K562 (cell line): ENCODE measurements around the gene AGR3. TPM values are rescaled to one million over a fixed set of nuclear protein-coding genes. Genes with fewer than 3 reads are reported as not detected.

ENCODE experiments used
- ATAC-seq: fragments of 200-7000 bp; cut with Tn5 transposase; 3 replicates; pipeline ENCODE4 v1.9.1; 2020; ENCODE audit warnings: moderate library complexity
- BruUV-seq: library from RNA; stranded (reverse); fragments of 400-500 nt; replicated peaks from 2 replicates; lab custom pipeline; 2021; lab: Mats Ljungman, UMichigan
- CTCF ChIA-PET: fragments of 300-600 bp; formaldehyde crosslinking; extraction: SDS; loops from one replicate; lab custom pipeline; 2021; ENCODE audit warnings: low intra/inter-chr PET ratio; lab: Yijun Ruan, JAX
- POLR2A ChIA-PET: fragments of 300-600, 350-650 bp; sonication (Branson Sonifier 250); formaldehyde crosslinking; extraction: SDS; loops from one replicate; lab custom pipeline; 2021; ENCODE audit warnings: antibody characterized with exemption, inconsistent platforms; lab: Yijun Ruan, JAX
- DNase-seq, 4 experiments: peaks; one replicate each; pipeline versions ENCODE4 v3.0.0 to v3.0.0-alpha.2; 2011 to 2018; ENCODE audit warnings: low spot score in 3 of 4, mixed read lengths in 3 of 4; ENCODE audit errors: extremely low read depth in 1 of 4
- FAIRE-seq: peaks from 2 replicates; lab custom pipeline; 2011; peaks lifted over from hg19 to GRCh38; lab: Jason Lieb, UNC
- H2AFZ ChIP-seq: 2 replicates; pipeline ENCODE4 v1.6.0; 2011; ENCODE audit warnings: low read depth, low read length, control low read depth, inconsistent platforms
- H3K27ac ChIP-seq: fragments of 200-600 bp; 3 replicates; pipeline ENCODE4 v1.8.0; 2011; ENCODE audit warnings: low read depth, mild to moderate bottlenecking, control low read depth, inconsistent platforms, low read length, moderate library complexity, mixed read lengths; ENCODE audit errors: extremely low read depth
- H3K27me3 ChIP-seq, 2 experiments: fragments of 300-600 bp in 1 of 2; 2 replicates in 1 of 2; 3 replicates in 1 of 2; pipeline versions ENCODE4 v1.6.0 to v1.8.0; 2011; ENCODE audit warnings: inconsistent platforms in 2 of 2, low read length in 2 of 2, mild to moderate bottlenecking in 1 of 2, mixed read lengths in 1 of 2, moderate library complexity in 1 of 2; ENCODE audit not compliant: control insufficient read depth in 2 of 2, insufficient read depth in 2 of 2
- H3K36me3 ChIP-seq: fragments of 300-600 bp; 3 replicates; pipeline ENCODE4 v1.8.0; 2011; ENCODE audit warnings: mild to moderate bottlenecking, low read length, inconsistent platforms; ENCODE audit not compliant: control insufficient read depth, insufficient read depth
- H3K4me1 ChIP-seq, 2 experiments: fragments of 200-600 bp in 1 of 2; replicated peaks in 1 of 2; 2 replicates in 1 of 2; 3 replicates in 1 of 2; pipeline versions ENCODE4 v1.5.1 to v1.8.0; 2011; ENCODE audit warnings: inconsistent platforms in 2 of 2, low read length in 2 of 2, mild to moderate bottlenecking in 1 of 2, mixed read lengths in 1 of 2, moderate library complexity in 1 of 2; ENCODE audit not compliant: control insufficient read depth in 2 of 2, insufficient read depth in 2 of 2
- H3K4me2 ChIP-seq: 2 replicates; pipeline ENCODE4 v1.6.1; 2011; ENCODE audit warnings: low read length, control low read depth, inconsistent platforms, mixed read lengths; ENCODE audit not compliant: insufficient read depth
- H3K4me3 ChIP-seq: fragments of 200-600 bp; sonication (generic), shearing (Covaris generic); 2 replicates; pipeline ENCODE4 v1.5.1; 2016; ENCODE audit warnings: control low read depth, inconsistent platforms
- H3K79me2 ChIP-seq: fragments of 200-600 bp; 3 replicates; pipeline ENCODE4 v1.8.0; 2011; ENCODE audit warnings: low read length, inconsistent platforms; ENCODE audit not compliant: control insufficient read depth, insufficient read depth
- H3K9ac ChIP-seq, 2 experiments: 2 replicates each; pipeline versions ENCODE4 v1.6.0 to v1.6.1; 2011; ENCODE audit warnings: low read depth in 2 of 2, low read length in 2 of 2, control low read depth in 1 of 2, inconsistent platforms in 1 of 2, mild to moderate bottlenecking in 1 of 2, mixed read lengths in 1 of 2; ENCODE audit not compliant: insufficient read depth in 1 of 2
- H3K9me1 ChIP-seq: one replicate; pipeline ENCODE4 v1.6.0; 2011; ENCODE audit warnings: inconsistent platforms, mild to moderate bottlenecking, low read length, moderate library complexity; ENCODE audit not compliant: control insufficient read depth, insufficient read depth
- H3K9me3 ChIP-seq: replicated peaks from 2 replicates; pipeline ENCODE4 v1.5.1; 2011; ENCODE audit warnings: low read depth, low read length, inconsistent platforms; ENCODE audit not compliant: control insufficient read depth, insufficient read depth
- H4K20me1 ChIP-seq: replicated peaks from 2 replicates; pipeline ENCODE4 v1.6.1; 2011; ENCODE audit warnings: low read length, inconsistent platforms, mixed read lengths; ENCODE audit not compliant: control insufficient read depth, insufficient read depth
- ARHGAP35 ChIP-seq: fragments of 450-650 bp; IDR thresholded peaks from 2 replicates; pipeline ENCODE4 v1.6.1; 2018; ENCODE audit not compliant: partially characterized antibody
- BRF1 ChIP-seq: IDR thresholded peaks from 3 replicates; pipeline ENCODE4 v1.6.1; 2011; ENCODE audit warnings: borderline replicate concordance, mild to moderate bottlenecking; ENCODE audit not compliant: insufficient read length; ENCODE audit errors: extremely low read depth
- FOXK2 ChIP-seq, 2 experiments: fragments of 450-650 bp; IDR thresholded peaks in 1 of 2; conservative IDR thresholded peaks in 1 of 2; 2 replicates each; pipeline ENCODE4 v1.6.1; 2016; ENCODE audit warnings: low read depth in 2 of 2, mild to moderate bottlenecking in 1 of 2
- KAT7 ChIP-seq: sonication (generic); formaldehyde crosslinking; IDR thresholded peaks from 2 replicates; pipeline ENCODE4 v1.8.0; 2022; ENCODE audit warnings: missing genetic modification reagents, mild to moderate bottlenecking, borderline replicate concordance
- NFIC ChIP-seq: fragments of 450-650 bp; IDR thresholded peaks from 2 replicates; pipeline ENCODE4 v1.6.1; 2017; ENCODE audit warnings: mild to moderate bottlenecking, inconsistent platforms
- POLR2H ChIP-seq: IDR thresholded peaks from 2 replicates; pipeline ENCODE4 v1.6.1; 2016; ENCODE audit warnings: missing genetic modification characterization, low read depth, mild to moderate bottlenecking, control low read depth, missing compliant biosample characterization, moderate library complexity
- POLR3A ChIP-seq: IDR thresholded peaks from 2 replicates; pipeline ENCODE4 v1.6.1; 2011; ENCODE audit warnings: borderline replicate concordance, mild to moderate bottlenecking, moderate library complexity; ENCODE audit not compliant: insufficient read length, insufficient read depth; ENCODE audit errors: extremely low read depth
- SMAD2 ChIP-seq: fragments of 150-350 bp; IDR thresholded peaks from 2 replicates; pipeline ENCODE4 v1.6.1; 2014; ENCODE audit warnings: low read depth, mild to moderate bottlenecking, low read length
- TBL1XR1 ChIP-seq, 2 experiments: IDR thresholded peaks; 2 replicates each; pipeline ENCODE4 v1.6.1; 2012; ENCODE audit warnings: improper control_type of control experiment in 2 of 2, low read length in 2 of 2, mild to moderate bottlenecking in 1 of 2
- TCF3 ChIP-seq: sonication (generic); formaldehyde crosslinking; IDR thresholded peaks from 2 replicates; pipeline ENCODE4 v1.4.0; 2020; ENCODE audit warnings: mild to moderate bottlenecking, missing genetic modification reagents
- TEAD1 ChIP-seq, 2 experiments: fragments of 450-650 bp in 1 of 2; sonication (generic) in 1 of 2; formaldehyde crosslinking; IDR thresholded peaks; 2 replicates each; pipeline versions ENCODE4 v1.4.0 to v1.8.0; 2020 to 2022; ENCODE audit warnings: mild to moderate bottlenecking in 2 of 2, missing genetic modification reagents in 1 of 2
- ZKSCAN3 ChIP-seq: fragments of 250-450 bp; sonication (Bioruptor Pico); IDR thresholded peaks from 2 replicates; pipeline ENCODE4 v1.4.0; 2020
- ZNF431 ChIP-seq: sonication (generic); formaldehyde crosslinking; IDR thresholded peaks from 2 replicates; pipeline ENCODE4 v1.8.0; 2022; ENCODE audit warnings: mild to moderate bottlenecking, missing genetic modification reagents
- WGBS: fragments of 100-300 bp; shearing (Covaris generic); methylation state at CpG from one replicate; pipeline ENCODE4 v1.1.6; 2016; ENCODE audit warnings: low coverage, mixed read lengths; ENCODE audit not compliant: insufficient coverage; ENCODE audit errors: missing lambda C conversion rate; 5-methylcytosine and 5-hydroxymethylcytosine counted together
- in situ Hi-C: fragments of 300-500 bp; cut with MboI; formaldehyde crosslinking; loops from 4 replicates; pipeline ENCODE4 v1.15.0; 2018; ENCODE audit warnings: inconsistent platforms, mixed read lengths
- intact Hi-C: fragments of 100-400 bp; cut with micrococcal nuclease; formaldehyde crosslinking; loops from 2 replicates; pipeline ENCODE4 v1.14.2; 2022
- polyA plus RNA-seq, 8 experiments: library from polyadenylated mRNA; depleted of rRNA in 4 of 8; stranded (reverse) in 5 of 8; unstranded in 3 of 8; fragments of >200 nt; fragmentation: Nextera tagmentation in 2 of 8; fragmentation: Illumina TruSeq in 1 of 8; extraction: Ambion mirVana in 2 of 8; extraction: Trizol in 1 of 8; gene quantifications; 2 replicates each; pipeline versions ENCODE4 v1.2.1 to v1.2.3, GENCODE V29; 2011 to 2014; ENCODE audit warnings: inconsistent platforms in 1 of 8, missing spikeins in 1 of 8
- total RNA-seq, 7 experiments: library from RNA; depleted of rRNA in 6 of 7; stranded (reverse); fragments of >200 nt in 6 of 7; fragmentation: Illumina TruSeq in 2 of 7; extraction: Trizol in 2 of 7; gene quantifications; 2 replicates each; pipeline versions ENCODE4 v1.2.1 to v1.2.3, GENCODE V29; 2011 to 2021; ENCODE audit warnings: low replicate concordance in 1 of 7

Gene AGR3
- total and polyA plus RNA-seq, 9 of the 15 experiments (the other 6 are each of a cell fraction or from before 2014, with no cell fraction given), result not detected

- Histone ChIP-seq H3K4me1 (no peaks in the 10 kb centered on the region), H3K36me3 (no peaks in the 10 kb centered on the region), H3K4me3 (no peak overlapping the region), H3K27ac (no peak overlapping the region), H3K79me2 (no peaks in the 10 kb centered on the region), H3K9ac (no peak overlapping the region), H3K9me3 (no peaks in the 10 kb centered on the region), H3K9me1 (no peaks in the 10 kb centered on the region), H3K27me3 (no peaks in the 10 kb centered on the region), H2AFZ (no peak overlapping the region), H4K20me1 (no peaks in the 10 kb centered on the region), H3K4me2 (no peak overlapping the region)
- no peak for FAIRE-seq
- intact Hi-C loops (no loop called here), in situ Hi-C loops (no loop called here)
- WGBS, result 14% methylated on average over 2 of the region's 2 CpGs
- ChIA-PET CTCF (no interaction called here), POLR2A (no interaction called here)
- no peak for TF ChIP-seq ZNF431
- no peak for TF ChIP-seq POLR2H (tag)
- no peak for TF ChIP-seq TEAD1 (CRISPR knock-in tag; IDR thresholded peaks at IDR 0.05)
- no peak for TF ChIP-seq TCF3 (CRISPR knock-in tag)
- no peak for TF ChIP-seq NFIC
- no peak for TF ChIP-seq TBL1XR1 (IDR thresholded peaks at IDR 0.05; ENCODE audit: low read length in 2 of 2)
- no peak for TF ChIP-seq FOXK2 (conservative IDR thresholded peaks at IDR 0.05 in 1 of 2, IDR thresholded peaks at IDR 0.05 in 1 of 2; ENCODE audit: low read depth in 2 of 2)
- TF ChIP-seq BRF1, result no peak
- TF ChIP-seq POLR3A, result no peak
- no peak for TF ChIP-seq ARHGAP35
- TF ChIP-seq ZKSCAN3 (CRISPR knock-in tag), result no peak
- TF ChIP-seq KAT7 (CRISPR knock-in tag), result no peak
- no peak for TF ChIP-seq SMAD2
- no peak for DNase-seq
- ATAC-seq, result peak; percentile 46
- BruUV-seq, result no TSS peak
Observed at GRCh38 chr7:16923019-16923418, 41.2 kb upstream of the AGR3 start.
